ENCODE data around the gene OXSM.

The OXSM gene

DNA sequence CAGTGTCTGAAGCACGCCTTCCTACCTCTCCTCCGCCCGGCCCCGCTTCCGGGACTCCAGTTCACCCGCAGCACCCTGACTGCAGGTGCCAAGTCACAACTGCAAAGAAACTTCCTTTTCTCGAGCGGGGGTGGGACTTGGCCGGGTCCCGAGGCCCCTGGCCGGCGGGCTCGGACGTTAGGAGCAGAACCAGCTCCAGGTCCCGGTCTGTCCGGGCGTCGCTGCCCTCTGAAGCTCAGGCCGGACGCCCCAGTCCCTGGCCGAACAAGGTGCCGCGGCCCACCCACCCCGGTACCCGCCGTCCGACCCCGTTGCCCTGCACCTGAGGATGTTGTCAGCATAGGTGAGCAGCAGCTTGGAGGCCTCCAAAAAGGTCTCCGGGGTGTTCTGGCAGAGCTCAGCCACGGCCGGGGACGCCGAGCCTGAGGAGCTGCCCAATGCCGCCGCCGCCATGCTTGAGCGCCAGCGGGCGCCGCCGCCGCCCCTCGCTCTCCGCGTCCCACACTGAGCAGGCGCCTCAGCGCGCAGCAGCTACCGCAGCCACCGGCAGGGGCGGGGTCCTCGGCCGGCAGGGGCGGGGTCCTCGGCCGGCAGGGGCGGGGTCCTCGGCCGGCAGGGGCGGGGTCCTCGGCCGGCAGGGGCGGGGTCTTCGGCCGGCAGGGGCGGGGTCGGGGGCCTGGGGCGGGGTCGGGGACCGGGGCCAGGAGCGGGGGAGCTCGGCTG lies 6.8 kb upstream of the OXSM start, which contains the start of gene NGLY1:
Gene NGLY1 (minus strand): TSS at position 506 of the 723 bp plus-strand sequence. CDS start 53 bp downstream, at position 453.
- peak within 1 kb of the TSS; percentile 74 for H3K27ac ChIP-seq
- TF ChIP-seq, protein P1, sequence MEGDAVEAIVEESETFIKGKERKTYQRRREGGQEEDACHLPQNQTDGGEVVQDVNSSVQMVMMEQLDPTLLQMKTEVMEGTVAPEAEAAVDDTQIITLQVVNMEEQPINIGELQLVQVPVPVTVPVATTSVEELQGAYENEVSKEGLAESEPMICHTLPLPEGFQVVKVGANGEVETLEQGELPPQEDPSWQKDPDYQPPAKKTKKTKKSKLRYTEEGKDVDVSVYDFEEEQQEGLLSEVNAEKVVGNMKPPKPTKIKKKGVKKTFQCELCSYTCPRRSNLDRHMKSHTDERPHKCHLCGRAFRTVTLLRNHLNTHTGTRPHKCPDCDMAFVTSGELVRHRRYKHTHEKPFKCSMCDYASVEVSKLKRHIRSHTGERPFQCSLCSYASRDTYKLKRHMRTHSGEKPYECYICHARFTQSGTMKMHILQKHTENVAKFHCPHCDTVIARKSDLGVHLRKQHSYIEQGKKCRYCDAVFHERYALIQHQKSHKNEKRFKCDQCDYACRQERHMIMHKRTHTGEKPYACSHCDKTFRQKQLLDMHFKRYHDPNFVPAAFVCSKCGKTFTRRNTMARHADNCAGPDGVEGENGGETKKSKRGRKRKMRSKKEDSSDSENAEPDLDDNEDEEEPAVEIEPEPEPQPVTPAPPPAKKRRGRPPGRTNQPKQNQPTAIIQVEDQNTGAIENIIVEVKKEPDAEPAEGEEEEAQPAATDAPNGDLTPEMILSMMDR (IDR thresholded peaks at IDR 0.05), result no peak
- no peak for TF ChIP-seq ZFX (IDR thresholded peaks at IDR 0.05; ENCODE audit: borderline replicate concordance)

DNA sequence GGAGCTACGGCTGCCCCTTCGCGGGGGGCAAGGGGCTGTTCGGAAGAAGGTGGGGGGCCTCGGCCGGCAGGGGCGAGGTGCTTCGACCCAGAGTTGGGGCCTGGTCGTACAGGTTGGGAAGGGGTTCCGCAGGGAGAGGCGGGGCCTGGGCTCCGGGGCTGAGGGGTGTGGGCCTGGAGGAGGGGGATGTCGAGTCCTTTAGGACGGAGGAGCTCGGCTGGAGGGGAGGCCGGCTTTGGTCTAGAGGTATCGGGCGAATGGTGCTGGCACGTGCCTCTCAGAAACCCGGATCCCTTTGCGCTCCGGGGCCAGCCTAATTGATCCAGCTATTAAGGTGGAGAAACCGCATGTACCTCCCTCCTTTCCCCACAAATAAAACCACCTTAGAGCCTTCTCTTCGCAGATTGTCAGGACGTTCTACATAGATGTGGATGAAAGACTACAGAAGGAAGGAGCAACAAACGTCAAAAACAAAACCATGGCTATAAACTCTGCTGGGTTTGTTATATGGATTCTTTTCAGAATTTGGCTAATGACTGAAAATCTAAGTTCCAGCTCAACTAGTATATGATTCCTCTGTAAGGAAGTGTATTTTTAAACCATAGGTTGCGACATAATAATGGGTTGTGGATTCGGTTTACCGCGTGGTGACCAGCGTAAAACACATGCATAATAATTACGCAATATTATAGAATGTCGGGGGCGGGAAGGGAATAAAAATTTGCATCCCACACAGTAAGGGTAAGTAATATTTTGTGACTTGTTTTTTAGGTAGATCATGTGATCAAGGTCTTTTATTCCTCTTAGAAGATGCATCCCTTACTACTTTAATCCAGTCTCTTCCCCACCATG lies 6.0 kb upstream of the OXSM start:
- peak overlapping the region; percentile 74 for H3K27ac ChIP-seq
- no peak for TF ChIP-seq ZFX (IDR thresholded peaks at IDR 0.05; ENCODE audit: borderline replicate concordance)
- TF ChIP-seq, protein P1 (IDR thresholded peaks at IDR 0.05), result no peak

DNA sequence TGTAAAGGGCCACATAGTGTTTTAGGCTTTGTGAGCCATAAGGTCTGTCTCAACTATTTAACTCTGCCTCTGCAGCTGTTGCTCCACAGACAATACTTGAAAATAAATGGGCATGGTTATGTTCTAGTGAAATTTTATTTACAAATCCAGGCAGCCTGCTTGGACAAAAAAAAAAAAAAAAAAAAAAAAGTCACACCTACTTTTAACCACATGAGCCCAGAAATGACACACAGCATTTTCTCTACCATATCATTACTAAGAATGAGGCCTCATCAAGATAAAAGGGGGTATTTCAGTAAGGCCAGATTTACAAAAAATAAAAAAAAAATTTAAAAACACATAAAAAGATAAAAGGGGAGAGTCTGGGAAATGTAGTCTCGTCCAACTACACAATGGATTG lies 4.9 kb upstream of the OXSM start:
- no peak for TF ChIP-seq ZFX (IDR thresholded peaks at IDR 0.05; ENCODE audit: borderline replicate concordance)
- TF ChIP-seq, protein P1 (IDR thresholded peaks at IDR 0.05), result no peak

DNA sequence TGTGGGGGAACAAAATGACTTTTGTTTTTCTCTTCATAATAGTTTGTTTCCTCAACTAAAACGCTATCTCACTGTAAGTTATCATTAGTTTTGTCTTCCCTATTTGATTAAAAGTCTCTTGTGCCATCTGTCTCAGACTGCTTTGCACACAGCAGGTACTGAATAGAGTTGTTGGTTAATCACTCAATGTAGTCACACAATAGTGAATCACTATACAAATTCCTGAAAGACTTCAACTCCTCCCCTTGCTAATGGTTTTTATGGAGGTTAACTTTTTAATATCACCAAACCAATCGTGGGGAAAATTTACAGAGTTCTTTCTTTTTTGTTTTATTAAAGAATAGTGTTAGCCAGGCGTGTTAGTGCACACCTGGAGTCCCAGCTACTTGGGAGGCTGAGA lies 4.1 kb upstream of the OXSM start:
- H3K27ac ChIP-seq, result no peak overlapping the region
- TF ChIP-seq ZFX (IDR thresholded peaks at IDR 0.05; ENCODE audit: borderline replicate concordance), result no peak
- TF ChIP-seq, protein P1 (IDR thresholded peaks at IDR 0.05), result no peak

More for the DNA sequence above, 4.9 kb upstream of the OXSM start:
- H3K27ac ChIP-seq, result no peak overlapping the region

DNA sequence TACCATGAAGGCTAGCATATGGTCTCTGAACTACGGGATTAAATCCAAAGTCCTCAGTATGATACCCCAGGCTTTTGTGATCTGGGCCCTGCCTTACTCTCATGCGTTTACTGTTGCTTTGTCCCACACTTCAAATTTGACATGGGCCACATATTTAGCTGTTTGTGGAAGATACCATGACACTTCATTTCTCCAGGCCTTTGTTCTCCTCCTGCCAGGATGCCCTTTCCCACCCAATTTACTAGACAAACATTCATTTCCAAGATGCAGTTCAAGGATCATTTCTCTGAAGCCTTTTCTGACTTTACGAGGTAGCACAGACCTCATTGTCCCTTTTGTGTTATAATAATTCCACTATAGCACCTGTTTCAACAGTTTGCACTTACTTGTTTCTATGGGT lies 2.2 kb upstream of the OXSM start:
- TF ChIP-seq, protein P1 (IDR thresholded peaks at IDR 0.05), result no peak
- TF ChIP-seq ZFX (IDR thresholded peaks at IDR 0.05; ENCODE audit: borderline replicate concordance), result no peak
- no peak overlapping the region for H3K27ac ChIP-seq

DNA sequence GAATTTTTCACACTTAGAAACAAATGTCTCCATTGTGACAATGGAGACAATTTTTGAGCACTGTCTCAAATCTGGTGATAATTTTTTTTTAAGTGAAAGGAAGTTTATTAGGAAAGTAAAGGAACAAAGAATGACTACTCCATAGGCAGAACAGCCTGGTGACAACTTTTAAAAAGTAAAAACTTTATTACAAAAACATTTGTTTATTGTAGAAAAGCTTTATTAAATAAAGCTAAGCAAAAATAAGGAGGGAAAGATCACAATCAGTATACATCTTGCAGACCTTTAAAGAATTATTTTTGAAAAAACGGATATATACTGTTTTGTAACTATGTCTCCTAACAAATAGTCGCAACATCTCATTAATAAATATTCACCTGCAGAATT lies 688 bp upstream of the OXSM start:
- peak overlapping the region; percentile 66 for H3K27ac ChIP-seq
- TF ChIP-seq, protein P1 (IDR thresholded peaks at IDR 0.05), result no peak
- no peak for TF ChIP-seq ZFX (IDR thresholded peaks at IDR 0.05; ENCODE audit: borderline replicate concordance)

DNA sequence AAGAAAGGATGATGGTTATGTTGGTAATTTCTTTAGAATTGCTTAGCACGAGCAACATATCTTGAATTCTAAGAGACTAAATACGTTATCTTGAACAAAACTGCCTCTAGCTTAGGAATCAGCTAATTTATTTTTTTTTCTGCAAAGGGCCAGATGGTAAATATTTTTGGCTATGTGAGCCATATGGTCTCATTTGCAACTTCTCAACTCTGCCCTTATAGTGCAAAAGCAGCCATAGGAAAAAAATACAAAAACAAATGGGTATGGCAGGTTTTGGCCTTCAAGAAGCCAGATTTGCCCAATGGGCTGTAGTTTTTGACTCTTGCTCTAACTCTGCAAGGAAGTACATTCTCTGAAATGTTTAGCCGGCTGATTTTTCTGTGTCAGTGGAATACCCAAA lies 11.9 kb downstream of the OXSM start:
- no peak overlapping the region for H3K27ac ChIP-seq
- TF ChIP-seq ZFX (IDR thresholded peaks at IDR 0.05; ENCODE audit: borderline replicate concordance), result no peak
- TF ChIP-seq, protein P1 (IDR thresholded peaks at IDR 0.05), result no peak
